ENCODE results near the gene MAMLD1. TPM values are rescaled to one million over a fixed set of nuclear protein-coding genes. Genes with fewer than 3 reads are reported as not detected.

Gene MAMLD1
- total and polyA plus RNA-seq, 2 of the 8 experiments (the other 6 are each of a cell fraction or from before 2014, with no cell fraction given) = 0.09 to 0.26 TPM

DNA sequence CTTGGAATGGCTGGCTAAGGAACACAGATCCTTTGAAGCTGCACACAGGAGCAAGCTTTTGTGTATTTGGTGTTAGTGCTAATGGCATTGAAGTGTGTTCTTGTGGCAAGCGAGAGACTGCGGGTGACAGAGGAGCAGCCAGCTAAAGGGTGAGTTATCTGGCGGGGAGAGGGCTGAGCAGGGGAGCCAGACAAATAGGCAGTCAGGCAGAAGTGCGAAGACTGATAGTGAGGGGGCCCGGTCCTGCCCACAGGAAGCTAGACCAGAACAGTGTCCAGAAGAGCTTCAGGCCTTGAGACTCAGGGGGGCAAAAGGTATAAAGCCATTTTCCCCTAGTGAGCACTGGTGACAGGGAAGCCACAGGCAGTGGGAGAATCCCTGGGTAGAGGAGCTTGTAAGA lies 49.6 kb upstream of the MAMLD1 start:
- no peak for DNase-seq (ENCODE audit: low read depth in 1 of 2, low spot score in 2 of 2)
- no peaks in the 10 kb centered on the region for H3K9me3 ChIP-seq (ENCODE audit: insufficient read depth in 2 of 2, low read depth in 1 of 2, low read length in 1 of 2)
- TF ChIP-seq HDAC2 (IDR thresholded peaks at IDR 0.05; ENCODE audit: borderline replicate concordance in 1 of 2, low read depth in 2 of 2, low read length in 2 of 2) (no peak), SIX5 (IDR thresholded peaks at IDR 0.05; ENCODE audit: low read depth, low read length) (no peak), KDM1A (IDR thresholded peaks at IDR 0.05; ENCODE audit: borderline replicate concordance, low read length) (no peak), RNF2 (IDR thresholded peaks at IDR 0.05; ENCODE audit: borderline replicate concordance, low read depth, low read length, missing control alignments, poor library complexity, severe bottlenecking) (no peak)

More for the DNA sequence above, 49.6 kb upstream of the MAMLD1 start:
- WGBS, 2 experiments (ENCODE audit: extremely low coverage in 1 of 2, insufficient coverage in 1 of 2, insufficient read length in 1 of 2, insufficient replicate concordance in 2 of 2, low coverage in 1 of 2, low lambda C conversion rate in 2 of 2, missing lambda C conversion rate in 1 of 2) = 77% methylated on average over 5 of the region's 5 CpGs; no CpG with 5 or more reads in 1 of the 2 experiments
- no peak overlapping the region for H4K91ac ChIP-seq (replicated peaks; ENCODE audit: insufficient read length, low read length)
- H3K79me2 ChIP-seq (ENCODE audit: control insufficient read depth in 1 of 2, insufficient read depth in 2 of 2, low read length in 2 of 2) = no peaks in the 10 kb centered on the region
- POLR2A ChIA-PET (ENCODE audit: partially characterized antibody) = no interaction called here
- H4K5ac ChIP-seq (ENCODE audit: insufficient read length, low read depth, low read length) = no peak overlapping the region
- no peak overlapping the region for H3K4me2 ChIP-seq (ENCODE audit: insufficient read depth in 1 of 2, low read depth in 2 of 2, low read length in 2 of 2)
- CTCF ChIA-PET (ENCODE audit: partially characterized antibody) = no interaction called here
- H3K27ac ChIP-seq (ENCODE audit: low read depth, low read length) = no peak overlapping the region
- no peak overlapping the region for H2AFZ ChIP-seq (ENCODE audit: low read length)
- H4K20me1 ChIP-seq (replicated peaks in 1 of 2; ENCODE audit: control insufficient read depth in 1 of 2, insufficient read depth in 2 of 2, low read length in 2 of 2) = no peaks in the 10 kb centered on the region
- no peaks in the 10 kb centered on the region for H3K36me3 ChIP-seq (ENCODE audit: control insufficient read depth in 2 of 4, insufficient read depth in 4 of 4, low read length in 3 of 4)
- FAIRE-seq = no peak
- H2AK5ac ChIP-seq (ENCODE audit: low read depth, low read length) = no peak overlapping the region
- no peak overlapping the region for H2BK5ac ChIP-seq (ENCODE audit: low read depth, low read length)
- no peaks in the 10 kb centered on the region for H3K23me2 ChIP-seq (ENCODE audit: low read depth, low read length)
- H3K14ac ChIP-seq (ENCODE audit: insufficient read length) = no peak overlapping the region
- no peak overlapping the region for H3K9ac ChIP-seq (replicated peaks in 1 of 4; ENCODE audit: extremely low read depth in 1 of 4, low read depth in 3 of 4, low read length in 3 of 4)
- H3K27me3 ChIP-seq (replicated peaks in 1 of 4; ENCODE audit: control insufficient read depth in 3 of 4, extremely low read depth in 1 of 4, insufficient read depth in 3 of 4, low read length in 3 of 4) = no peaks in the 10 kb centered on the region
- no peak overlapping the region for H2BK120ac ChIP-seq (replicated peaks; ENCODE audit: low read depth, low read length)
- H3K56ac ChIP-seq (replicated peaks; ENCODE audit: insufficient read length, low read depth, low read length) = no peak overlapping the region
- no peak overlapping the region for H4K8ac ChIP-seq (ENCODE audit: extremely low read depth, insufficient read depth, low read length)
- no peaks in the 10 kb centered on the region for H3K4me1 ChIP-seq (replicated peaks in 1 of 4; ENCODE audit: control insufficient read depth in 3 of 4, insufficient read depth in 4 of 4, low read length in 3 of 4)
- H2BK12ac ChIP-seq (ENCODE audit: low read depth, low read length) = no peak overlapping the region
- H2BK15ac ChIP-seq (ENCODE audit: low read length) = no peak overlapping the region
- H3K4me3 ChIP-seq (ENCODE audit: extremely low read depth in 1 of 4, insufficient read depth in 2 of 4, low read depth in 3 of 4, low read length in 4 of 4) = no peak overlapping the region
- no peak overlapping the region for H3K18ac ChIP-seq (ENCODE audit: extremely low read depth, low read length)
- H2BK20ac ChIP-seq (ENCODE audit: low read length) = no peak overlapping the region
- H3K23ac ChIP-seq (ENCODE audit: insufficient read length) = no peak overlapping the region
- no peak overlapping the region for H3K4ac ChIP-seq (replicated peaks; ENCODE audit: insufficient read length, low read depth, low read length)
- H3K79me1 ChIP-seq (ENCODE audit: low read depth, low read length) = no peaks in the 10 kb centered on the region
